ENCODE data around the gene REXO5.

GRCh38 chr16:20884240-20884556 is 77.9 kb downstream of the REXO5 start:
- TF ChIP-seq CTCF (IDR thresholded peaks at IDR 0.05; ENCODE audit: extremely low read depth in 1 of 2, insufficient read depth in 1 of 2, low read depth in 1 of 2, low read length in 2 of 2) = no peak
- no peak for TF ChIP-seq MYC (IDR thresholded peaks at IDR 0.05; ENCODE audit: low read depth, low read length)
- no peak for TF ChIP-seq POLR2A (IDR thresholded peaks at IDR 0.05; ENCODE audit: low read depth, low read length)
- TF ChIP-seq, protein P1, sequence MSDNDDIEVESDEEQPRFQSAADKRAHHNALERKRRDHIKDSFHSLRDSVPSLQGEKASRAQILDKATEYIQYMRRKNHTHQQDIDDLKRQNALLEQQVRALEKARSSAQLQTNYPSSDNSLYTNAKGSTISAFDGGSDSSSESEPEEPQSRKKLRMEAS (IDR thresholded peaks at IDR 0.05; ENCODE audit: insufficient read depth, insufficient read length) = no peak
- TF ChIP-seq POLR2AphosphoS5 (IDR thresholded peaks at IDR 0.05; ENCODE audit: insufficient read depth, low read depth, low read length) = no peak
- TF ChIP-seq JUN (IDR thresholded peaks at IDR 0.05; ENCODE audit: borderline replicate concordance, insufficient read depth, insufficient read length, low read depth) = no peak
- no peak for TF ChIP-seq EZH2 (IDR thresholded peaks at IDR 0.05; ENCODE audit: borderline replicate concordance, low read depth, low read length, severe bottlenecking)

All from endothelial cell of umbilical vein (primary cell).